Bone marrow (tissue), 2 donors: ENCODE results near the gene PERP.
A peak's percentile ranks its signal among the peaks of the same experiment; 100 is the strongest.
"Not testable (repeated sequence)": the region's sequence is repeated elsewhere in the genome, so short reads cannot be mapped to it uniquely, and the experiment has no call there.

Experiments
- DNase-seq, 2 donors: peaks; one replicate each; lab custom pipeline; 2025; lab: John Stamatoyannopoulos, UW

The PERP gene

DNA sequence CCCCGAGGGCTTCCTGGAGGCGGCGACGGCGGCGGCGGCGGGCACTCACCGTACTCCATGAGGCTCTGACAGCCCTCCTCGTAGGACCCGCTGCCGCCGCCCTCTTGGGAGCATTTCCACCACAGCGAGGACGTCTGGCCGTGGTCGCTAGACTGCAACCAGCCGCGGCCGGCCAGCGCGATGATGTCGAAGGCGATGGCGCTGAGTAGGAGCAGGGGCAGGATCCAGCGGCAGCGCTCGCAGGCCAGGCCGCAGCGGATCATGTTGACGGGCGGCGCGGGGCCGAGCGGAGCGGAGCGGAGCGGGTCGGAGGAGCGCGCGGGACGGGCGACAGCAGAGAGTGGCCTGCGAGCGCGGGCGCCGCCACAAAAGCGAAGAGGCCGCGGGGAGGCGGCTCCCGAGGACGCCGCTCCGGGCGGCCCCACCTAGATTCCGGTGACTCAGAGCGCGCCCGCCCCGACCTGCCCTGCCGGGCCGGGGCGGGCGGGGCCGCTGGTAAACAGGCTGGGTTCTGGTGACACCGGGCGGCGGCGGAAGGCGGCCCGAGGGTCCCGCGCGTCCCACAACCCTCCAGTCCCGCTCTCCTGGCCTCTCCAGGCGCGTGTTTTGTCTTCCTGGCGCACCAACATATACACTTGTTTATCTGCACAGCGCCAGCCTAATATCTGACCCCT lies at the start of gene PERP:
TSS of gene PERP (minus strand) at position 342 of the 674 bp plus-strand sequence. CDS start at position 263, 79 bp downstream.
- no peak for DNase-seq

DNA sequence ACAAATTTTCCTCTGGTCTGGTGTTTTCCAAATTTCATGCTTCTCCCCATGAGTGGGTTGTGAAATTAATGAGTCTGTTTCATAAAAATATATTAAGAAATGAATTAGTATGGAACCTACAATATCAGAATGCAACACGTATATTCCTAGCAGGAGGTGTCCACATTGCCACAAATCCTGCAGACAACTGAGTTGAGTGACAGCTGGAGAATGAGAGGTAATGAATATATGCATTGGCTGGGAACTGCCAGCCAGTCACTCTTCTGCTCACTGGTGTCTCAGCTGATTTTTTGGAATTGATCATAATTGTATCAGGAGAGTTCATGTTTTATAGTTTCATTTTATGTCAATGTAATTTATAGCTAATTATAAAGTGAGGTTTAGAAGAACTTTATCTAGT lies 48.2 kb upstream of the PERP start:
- no peak for DNase-seq

GRCh38 chr6:138146544-138146943 lies 39.3 kb upstream of the PERP start:
- no peak for DNase-seq

DNA sequence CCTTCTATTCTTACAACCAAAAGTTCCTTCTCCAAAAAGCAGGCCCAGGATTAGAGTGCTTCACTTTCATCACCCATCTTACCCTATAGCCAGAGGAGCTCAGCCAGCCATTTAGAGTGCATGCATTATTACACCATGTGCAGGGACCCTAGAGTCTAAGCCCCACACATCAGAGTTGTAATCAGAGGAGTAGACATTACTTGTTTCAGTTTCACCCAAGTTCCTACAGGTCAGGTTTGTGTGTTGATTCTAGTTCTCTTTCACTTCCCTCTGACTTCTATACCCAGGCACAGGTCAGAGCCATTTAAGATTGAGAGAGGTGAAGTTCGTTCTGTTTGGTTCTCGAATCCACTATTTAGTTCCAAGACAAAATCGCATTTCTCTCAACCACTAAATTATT lies 38.2 kb upstream of the PERP start:
- no peak for DNase-seq

- no peak for DNase-seq
Measured at GRCh38 chr6:138142806-138143205, 35.6 kb upstream of the PERP start.

- no peak for DNase-seq
Measured at GRCh38 chr6:138129190-138129589, 22.0 kb upstream of the PERP start.

DNA sequence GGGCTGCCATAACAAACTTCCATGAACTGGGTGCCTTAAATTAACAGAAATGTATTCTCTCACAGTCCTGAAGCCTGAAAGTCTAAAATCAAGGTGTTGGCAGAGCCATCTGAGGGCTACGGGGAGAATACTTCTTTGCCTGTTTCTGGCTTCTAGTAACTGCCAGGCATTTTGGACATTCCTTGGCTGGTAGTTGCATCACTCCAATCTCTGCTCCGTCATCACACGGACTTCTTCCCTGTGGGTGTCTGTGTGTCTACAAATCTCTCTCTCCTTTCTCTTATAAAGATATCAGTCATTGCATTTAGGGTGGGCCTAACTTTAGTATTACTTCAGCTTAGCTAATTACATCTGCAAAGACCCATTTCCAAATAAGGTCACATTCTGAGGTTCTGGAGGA lies 20.9 kb upstream of the PERP start:
- no peak for DNase-seq

DNA sequence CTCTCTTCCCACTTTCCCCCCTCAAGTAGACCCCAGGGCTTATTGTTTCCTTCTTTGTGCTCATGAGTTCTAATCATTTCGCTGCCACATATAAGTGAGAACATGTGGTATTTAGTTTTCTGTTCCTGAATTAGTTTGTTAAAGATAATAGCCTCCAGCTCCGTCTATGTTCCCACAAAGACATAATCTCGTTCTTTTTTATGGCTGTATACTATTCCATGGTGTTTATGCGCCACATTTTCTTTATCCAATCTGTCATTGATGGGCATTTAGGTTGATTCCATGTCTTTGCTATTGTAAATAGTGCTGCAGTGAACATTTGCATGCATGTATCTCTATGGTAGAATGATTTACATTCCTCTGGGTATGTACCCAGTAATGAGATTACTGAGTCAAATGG lies 16.9 kb upstream of the PERP start:
- no peak for DNase-seq

DNA sequence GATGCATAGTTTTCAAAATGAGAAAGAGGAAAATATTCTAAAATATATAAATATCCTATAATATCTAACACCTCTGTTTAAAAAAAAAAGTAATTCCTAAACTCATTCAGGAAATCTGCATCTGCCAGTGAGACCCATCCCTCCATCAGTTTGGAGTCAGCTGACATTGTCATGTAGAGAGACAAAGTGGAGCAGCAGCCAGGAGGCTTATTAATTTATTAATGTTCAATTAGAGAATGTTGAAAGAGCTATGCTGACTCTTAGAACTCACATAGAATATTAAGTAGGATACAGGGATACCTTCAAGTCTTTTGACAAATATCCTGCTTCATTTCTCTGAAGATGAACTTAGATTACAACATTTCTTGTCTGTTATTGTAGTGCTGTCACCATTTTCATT lies 12.8 kb upstream of the PERP start:
- no peak for DNase-seq

DNA sequence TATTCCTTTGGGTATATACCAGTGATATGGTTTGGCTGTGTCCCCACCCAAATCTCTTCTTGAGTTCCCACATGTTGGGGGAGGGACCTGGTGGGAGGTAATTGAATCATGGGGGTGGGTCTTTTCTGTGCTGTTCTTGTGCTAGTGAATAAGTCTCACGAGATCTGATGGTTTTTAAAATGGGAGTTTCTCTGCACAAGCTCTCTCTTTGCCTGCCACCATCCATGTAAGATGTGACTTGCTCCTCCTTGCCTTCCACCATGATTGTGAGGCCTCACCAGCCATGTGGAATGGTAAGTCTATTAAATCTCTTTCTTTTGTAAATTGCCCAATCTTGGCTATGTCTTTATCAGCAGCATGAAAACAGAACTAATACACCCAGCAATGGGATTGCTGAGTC lies 12.0 kb upstream of the PERP start:
- not testable (repeated sequence) for DNase-seq

GRCh38 chr6:138117376-138117914 lies 10.2 kb upstream of the PERP start:
- DNase-seq = no peak

GRCh38 chr6:138116661-138116999 lies 9.4 kb upstream of the PERP start:
- DNase-seq = no peak

DNA sequence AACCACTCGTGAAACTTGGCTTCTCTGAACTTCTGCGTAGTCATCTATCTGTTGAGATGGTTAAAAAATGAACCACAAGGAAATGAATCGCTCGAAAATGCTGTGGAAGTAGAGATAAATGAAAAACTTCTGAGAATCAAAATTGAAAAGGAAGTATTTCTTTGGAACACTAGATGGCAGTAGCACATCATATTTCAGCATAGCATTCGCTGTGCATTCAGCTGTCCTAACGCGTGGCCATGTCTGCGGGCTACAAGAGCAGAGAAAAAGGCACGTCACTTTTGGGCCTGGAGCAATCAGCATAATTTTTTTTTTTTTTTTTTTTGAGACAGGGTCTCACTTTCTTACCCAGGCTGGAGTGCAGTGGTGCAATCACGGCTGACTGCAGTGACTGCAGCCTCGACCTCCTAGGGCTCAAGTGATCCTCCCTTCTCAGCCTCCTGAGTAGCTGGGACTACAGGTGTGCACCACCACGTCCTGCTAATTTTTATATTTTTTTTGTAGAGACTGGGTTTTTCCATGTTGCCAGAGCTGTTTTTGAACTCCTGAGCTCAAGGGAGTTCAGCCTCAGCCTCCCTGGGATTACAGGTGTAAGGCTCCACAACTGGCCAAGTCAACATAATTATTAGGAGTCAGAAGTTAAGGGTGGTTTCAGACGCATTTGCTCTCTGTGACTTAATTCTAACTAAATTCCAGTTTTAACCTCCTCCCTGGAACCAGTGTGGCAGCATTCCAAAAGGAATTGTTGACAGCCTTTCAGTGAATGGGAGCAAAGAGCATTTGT lies 8.8 kb upstream of the PERP start:
- peak in 1 of 2 donors; percentile 61 for DNase-seq

DNA sequence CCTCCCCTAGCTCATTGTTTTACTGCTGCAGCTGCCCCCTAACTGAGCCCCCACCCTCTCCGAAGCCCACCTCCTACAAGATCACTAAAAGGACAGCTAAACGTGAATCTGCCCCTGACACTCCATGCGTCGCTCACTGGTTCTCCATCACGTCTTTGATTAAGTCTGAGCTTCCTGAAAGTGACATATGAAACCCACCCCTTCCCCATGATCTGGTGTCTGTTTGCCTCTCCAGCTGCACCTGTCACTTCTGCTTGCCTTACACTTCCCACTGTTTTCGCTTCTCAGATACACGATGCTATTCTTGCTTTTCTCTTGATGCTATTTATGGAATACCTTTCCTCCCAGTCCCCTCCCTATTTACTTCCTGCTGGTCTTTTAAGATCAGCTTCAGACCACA lies 8.0 kb upstream of the PERP start:
- DNase-seq = no peak

GRCh38 chr6:138113588-138114210 lies 6.5 kb upstream of the PERP start:
- DNase-seq = no peak

DNA sequence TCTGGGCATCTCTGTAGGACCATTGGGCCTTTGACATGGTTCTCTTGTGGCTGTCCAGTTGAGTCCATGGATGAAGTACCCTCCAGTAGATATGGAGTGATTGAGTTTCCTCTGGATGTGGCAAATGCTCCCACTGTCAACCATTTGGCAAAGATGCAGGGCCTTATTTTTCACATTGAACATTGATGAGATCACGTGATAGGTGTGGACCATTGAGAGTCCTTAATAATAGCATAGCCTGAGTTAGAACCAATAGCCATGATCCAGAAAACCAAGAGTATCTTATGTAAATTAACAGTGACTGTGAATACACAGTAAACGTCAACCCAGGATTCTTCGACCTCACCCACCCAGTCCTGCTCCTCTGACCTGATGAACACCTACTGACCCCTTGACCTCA lies 3.0 kb upstream of the PERP start:
- no peak for DNase-seq

- DNase-seq = peak in 1 of 2 donors; percentile 70
Measured at GRCh38 chr6:138109042-138109997, 2.1 kb upstream of the PERP start.

DNA sequence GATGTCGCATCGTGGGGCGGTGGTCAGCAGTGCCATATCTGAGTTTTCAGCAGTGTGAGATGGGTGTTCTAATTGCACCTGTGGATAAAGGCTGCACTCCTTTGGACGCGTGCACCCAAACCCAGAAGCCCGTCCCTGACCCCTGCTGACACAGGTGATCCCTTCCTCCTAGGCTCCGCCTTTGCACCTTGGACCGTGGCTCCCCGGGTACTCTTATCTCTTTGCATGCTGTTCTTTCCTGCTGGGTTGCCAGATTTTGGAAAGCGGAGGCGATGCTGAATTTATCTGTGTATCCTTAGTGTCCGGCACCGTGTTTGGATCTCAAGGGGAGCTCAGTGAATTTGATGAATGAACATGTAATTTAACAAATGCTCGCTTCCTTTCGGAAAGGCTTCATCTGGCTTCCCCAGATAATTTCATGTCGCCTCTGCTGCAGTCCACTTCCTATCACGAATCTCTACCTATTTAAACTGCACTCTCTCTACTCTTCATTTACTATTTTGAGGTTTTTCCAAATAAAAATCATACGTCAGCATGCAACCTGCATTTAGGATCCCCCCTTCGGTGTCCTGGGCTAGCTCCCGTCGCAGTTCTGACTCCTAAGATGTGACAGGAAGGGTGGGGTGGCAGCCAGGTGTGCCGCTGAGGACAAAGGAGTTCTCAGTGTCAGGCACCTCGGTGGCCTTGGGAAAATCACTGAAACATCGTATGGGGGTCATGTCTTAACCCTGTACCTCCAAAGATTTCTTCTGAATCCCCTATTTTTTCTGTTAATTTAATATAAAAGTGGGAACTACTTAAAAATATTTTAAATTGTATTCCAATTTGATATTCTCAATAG lies 753 bp upstream of the PERP start:
- no peak for DNase-seq

DNA sequence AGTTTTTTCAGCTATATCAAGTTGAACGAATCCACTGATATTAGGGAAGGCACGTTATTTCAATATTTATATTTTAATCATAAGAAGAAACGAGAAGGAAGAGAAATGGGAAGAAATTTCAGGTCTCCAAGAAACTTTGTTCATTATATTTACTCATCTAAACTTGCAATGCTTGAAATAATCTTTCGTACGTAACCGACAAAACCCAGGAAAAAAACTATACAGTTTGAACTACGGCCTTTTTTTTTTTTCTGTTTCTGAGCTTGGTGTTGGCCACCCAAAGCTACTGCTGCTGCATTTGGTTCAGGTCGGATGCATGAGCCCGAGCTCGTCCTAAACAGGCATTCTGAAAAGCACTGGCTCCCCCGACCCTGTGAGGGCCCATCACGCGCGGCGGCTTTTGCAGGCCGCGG lies 548 bp downstream of the PERP start:
- DNase-seq = no peak

- DNase-seq = no peak
Measured at GRCh38 chr6:138105880-138106664, 1.1 kb downstream of the PERP start.
